ENCODE results near the gene JAK1.

DNA sequence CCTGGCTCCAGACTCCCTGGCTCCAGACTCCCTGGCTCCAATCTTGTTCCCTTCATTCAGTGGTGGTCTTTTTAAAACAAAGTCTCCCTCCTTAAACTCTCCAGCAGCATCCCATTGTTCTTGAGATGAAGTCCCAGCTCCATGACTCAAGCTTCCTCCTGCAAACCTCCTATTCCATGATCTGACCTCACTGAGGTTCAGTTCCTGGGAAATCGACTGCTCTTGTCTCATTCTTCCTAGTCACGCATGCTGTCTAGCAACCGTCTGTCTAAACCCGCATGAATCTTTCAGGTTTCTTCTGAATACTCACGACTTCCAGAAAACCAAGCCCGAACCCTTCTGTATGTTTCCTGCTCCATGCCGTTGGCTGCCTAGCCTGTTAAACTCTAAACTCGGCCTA lies 129.5 kb downstream of the JAK1 start:
- TF ChIP-seq REST (IDR thresholded peaks at IDR 0.05; ENCODE audit: unreplicated experiment): no peak
- TF ChIP-seq, protein P1, sequence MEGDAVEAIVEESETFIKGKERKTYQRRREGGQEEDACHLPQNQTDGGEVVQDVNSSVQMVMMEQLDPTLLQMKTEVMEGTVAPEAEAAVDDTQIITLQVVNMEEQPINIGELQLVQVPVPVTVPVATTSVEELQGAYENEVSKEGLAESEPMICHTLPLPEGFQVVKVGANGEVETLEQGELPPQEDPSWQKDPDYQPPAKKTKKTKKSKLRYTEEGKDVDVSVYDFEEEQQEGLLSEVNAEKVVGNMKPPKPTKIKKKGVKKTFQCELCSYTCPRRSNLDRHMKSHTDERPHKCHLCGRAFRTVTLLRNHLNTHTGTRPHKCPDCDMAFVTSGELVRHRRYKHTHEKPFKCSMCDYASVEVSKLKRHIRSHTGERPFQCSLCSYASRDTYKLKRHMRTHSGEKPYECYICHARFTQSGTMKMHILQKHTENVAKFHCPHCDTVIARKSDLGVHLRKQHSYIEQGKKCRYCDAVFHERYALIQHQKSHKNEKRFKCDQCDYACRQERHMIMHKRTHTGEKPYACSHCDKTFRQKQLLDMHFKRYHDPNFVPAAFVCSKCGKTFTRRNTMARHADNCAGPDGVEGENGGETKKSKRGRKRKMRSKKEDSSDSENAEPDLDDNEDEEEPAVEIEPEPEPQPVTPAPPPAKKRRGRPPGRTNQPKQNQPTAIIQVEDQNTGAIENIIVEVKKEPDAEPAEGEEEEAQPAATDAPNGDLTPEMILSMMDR (conservative IDR thresholded peaks at IDR 0.05; ENCODE audit: low read depth in 2 of 2): no peak

Measured in GM23338 (cell line).